ENCODE measurements around the gene EPN2.
"Not testable (repeated sequence)": the region's sequence is repeated elsewhere in the genome, so short reads cannot be mapped to it uniquely, and the experiment has no call there.

Gene EPN2

DNA sequence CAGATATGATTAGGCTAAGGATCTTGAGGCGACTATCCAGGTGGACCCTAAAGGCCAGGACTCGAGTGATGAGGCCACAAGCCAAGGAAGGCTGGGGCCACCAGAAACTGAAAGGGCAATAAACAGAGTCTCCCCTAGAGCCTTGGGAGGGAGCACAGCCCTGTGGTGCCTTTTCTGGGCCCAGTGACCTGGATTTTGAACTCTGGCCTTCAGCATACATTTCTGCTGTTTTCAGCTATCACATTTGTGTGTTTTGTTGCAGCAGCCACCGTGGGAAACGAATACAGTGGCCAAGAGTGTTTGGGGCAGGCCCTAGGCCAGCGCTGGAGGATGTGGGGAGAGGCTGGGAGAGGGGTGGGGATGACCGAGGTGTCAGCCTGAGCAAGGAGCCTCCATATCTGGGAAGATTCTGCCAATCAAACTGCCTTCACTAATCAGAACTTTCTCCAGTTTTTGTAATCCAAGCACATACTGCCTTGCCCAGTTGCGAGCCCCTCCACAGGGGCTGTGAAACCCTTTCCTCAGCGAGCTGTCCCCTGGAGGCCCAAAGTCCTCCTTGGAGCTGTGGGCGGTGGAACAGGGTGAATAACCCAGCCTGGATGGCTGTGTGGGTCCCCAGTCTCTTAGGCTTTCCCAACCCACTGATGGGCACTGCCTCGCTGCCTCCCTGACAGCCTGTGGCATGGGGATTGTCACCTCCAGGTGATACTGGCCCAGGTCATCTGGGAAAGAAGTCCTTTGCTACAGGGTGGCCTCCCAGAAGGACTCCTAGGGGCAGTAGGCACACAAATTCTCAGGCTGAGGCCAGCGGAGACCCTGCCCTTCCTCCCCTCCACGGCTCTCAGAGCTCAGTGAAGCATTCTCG is 108.6 kb downstream of the EPN2 start:
- DNase-seq (ENCODE audit: low read depth): no peak
- no peak overlapping the region for H3K4me3 ChIP-seq (ENCODE audit: low read depth, low read length)
- TF ChIP-seq, protein P1, sequence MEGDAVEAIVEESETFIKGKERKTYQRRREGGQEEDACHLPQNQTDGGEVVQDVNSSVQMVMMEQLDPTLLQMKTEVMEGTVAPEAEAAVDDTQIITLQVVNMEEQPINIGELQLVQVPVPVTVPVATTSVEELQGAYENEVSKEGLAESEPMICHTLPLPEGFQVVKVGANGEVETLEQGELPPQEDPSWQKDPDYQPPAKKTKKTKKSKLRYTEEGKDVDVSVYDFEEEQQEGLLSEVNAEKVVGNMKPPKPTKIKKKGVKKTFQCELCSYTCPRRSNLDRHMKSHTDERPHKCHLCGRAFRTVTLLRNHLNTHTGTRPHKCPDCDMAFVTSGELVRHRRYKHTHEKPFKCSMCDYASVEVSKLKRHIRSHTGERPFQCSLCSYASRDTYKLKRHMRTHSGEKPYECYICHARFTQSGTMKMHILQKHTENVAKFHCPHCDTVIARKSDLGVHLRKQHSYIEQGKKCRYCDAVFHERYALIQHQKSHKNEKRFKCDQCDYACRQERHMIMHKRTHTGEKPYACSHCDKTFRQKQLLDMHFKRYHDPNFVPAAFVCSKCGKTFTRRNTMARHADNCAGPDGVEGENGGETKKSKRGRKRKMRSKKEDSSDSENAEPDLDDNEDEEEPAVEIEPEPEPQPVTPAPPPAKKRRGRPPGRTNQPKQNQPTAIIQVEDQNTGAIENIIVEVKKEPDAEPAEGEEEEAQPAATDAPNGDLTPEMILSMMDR (conservative IDR thresholded peaks at IDR 0.05; ENCODE audit: low read depth, low read length): no peak

DNA sequence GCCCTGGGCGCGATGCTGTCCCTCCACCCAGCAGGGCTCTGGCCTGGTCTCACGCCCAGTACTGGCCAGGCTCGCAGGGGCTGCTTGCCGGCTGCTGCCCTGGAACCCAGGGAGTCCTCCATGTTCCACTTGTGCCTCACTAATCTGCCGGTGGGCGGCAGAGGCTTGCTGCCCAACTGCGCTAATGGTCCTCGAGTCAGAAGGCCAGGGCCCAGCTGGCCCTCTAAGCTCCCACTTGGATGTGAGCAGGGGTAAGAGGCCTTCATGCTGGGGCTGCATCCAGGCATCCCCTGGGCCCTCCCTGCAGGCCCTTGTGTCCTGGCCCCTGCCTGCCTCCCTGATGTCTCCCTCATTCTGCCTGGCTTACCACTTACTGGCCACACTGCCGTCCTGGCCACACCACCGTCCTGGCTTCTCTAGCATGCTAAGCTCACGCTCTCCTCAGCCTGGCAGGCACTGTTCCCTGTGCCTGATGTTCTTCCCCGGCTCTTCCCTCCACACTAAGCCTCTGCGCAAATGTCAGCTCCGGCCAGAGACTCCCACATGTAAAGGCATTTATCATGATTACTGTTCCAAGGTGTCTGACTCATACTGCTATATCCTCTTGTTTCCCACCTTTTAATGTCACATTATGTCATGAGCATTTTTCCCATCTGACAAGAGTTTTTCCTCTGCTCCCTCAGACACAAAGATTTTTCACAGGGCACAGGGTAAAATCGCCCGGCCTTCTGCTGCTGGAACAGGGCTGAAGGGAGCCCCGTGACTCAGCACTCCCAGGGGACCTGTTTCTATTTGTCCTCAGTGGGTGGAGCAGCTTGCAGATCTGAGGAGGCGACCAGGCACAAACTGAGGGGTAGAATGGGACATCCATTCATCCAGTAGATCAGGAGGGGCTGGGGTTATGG is 109.4 kb downstream of the EPN2 start:
- H3K4me3 ChIP-seq (ENCODE audit: low read depth, low read length): no peak overlapping the region
- TF ChIP-seq, protein P1 (conservative IDR thresholded peaks at IDR 0.05; ENCODE audit: low read depth, low read length): no peak
- peak; percentile 68 for DNase-seq (ENCODE audit: low read depth)

DNA sequence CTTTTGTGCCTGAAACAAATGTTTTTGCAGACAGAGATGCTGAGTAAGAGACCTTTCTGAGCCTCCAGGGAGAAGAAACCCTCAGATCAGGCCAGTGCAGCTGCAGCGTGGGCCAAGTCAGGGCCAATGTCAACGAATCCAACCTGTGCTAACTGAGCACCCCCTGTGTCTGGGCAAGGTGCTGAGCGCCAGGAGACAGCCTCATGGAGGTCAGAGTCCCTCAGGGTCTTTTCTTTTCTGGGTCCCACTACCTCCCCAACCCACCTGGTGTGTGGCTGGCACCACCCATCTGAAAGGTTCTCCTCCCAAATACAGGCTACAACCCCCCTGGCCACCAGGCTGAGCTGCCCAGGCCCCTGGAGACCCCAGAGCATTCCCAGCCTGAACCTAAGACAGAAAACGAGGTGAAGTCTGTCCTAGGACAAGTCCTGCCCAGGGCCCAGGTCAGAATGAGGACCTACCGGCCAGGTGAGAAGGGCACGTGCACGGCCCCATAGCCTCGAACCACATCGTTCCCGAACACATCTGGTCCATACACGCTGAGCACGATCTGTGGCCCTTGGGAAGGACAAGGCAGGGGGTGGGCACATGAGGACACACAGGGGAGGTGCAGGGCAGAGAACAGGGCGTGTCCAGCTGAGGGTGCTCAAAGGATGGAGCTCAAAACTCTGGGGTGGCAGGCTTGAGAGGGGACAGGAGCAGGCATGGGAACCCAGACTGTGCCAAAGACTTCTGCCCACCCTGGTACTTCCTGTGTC is 110.3 kb downstream of the EPN2 start:
- H3K4me3 ChIP-seq (ENCODE audit: low read depth, low read length): no peak overlapping the region
- DNase-seq (ENCODE audit: low read depth): no peak
- TF ChIP-seq, protein P1 (conservative IDR thresholded peaks at IDR 0.05; ENCODE audit: low read depth, low read length): no peak

DNA sequence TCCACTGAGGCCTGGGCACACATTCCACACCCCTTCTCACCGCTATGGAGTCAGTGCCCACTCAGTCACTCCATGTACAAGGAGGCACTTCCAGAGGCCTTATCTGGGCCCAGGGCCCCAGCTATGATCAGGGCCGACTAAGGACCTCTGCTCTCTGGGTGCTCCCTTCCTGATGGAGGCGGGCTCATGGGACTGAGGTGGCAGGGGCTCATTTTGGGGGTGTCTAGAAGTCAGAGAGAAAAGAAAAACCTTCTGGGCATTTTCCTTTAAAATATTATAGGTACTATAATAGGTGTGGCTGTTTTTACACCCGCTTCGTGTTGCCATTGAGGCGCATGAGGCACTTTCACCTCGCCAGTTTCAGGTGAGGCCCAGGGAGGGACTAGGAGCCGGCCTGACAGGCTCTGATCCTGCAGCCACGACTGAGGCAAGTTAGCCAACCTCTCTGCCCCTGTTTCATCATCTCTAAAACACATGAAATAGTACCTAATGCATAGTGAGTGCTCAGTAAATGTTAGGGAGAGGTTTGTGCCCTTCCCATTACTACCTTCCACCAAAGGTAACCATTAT is 111.0 kb downstream of the EPN2 start:
- no peak for DNase-seq (ENCODE audit: low read depth)
- TF ChIP-seq, protein P1 (conservative IDR thresholded peaks at IDR 0.05; ENCODE audit: low read depth, low read length): no peak
- no peak overlapping the region for H3K4me3 ChIP-seq (ENCODE audit: low read depth, low read length)

DNA sequence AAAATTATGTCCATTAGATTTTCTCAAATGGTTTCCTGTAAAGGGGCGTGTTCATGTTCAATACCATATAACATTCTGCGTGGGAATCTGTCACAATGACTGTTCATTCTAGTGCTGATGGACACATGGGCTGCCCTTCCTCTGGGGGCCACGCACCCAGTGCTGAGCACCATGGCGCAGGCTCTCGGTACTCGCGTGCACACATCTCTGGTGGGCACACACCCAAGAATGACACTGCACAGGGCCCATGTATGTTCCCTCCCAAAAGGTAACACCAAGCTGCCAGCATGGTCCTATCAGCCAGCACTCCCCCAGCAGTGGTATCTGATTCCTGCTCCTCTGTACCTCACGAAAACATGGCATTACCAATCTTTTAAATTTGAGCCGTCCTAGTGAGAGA is 111.6 kb downstream of the EPN2 start:
- no peak overlapping the region for H3K4me3 ChIP-seq (ENCODE audit: low read depth, low read length)
- no peak for DNase-seq (ENCODE audit: low read depth)
- TF ChIP-seq, protein P1 (conservative IDR thresholded peaks at IDR 0.05; ENCODE audit: low read depth, low read length): no peak

DNA sequence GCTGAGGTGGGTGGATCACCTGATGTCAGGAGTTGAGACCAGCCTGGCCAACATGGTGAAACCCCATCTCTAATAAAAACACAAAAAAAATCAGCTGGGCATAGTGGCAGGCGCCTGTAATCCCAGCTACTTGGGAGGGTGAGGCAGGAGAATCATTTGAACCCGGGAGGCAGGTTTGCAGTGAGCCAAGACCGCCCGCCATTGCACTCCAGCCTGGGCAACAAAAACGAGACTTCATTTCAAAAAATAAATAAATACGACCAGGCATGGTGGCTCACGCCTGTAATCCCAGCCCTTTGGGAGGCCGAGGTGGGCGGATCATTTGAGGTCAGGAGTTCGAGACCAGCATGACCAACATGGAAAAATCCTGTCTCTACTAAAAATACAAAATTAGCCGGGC is 116.2 kb downstream of the EPN2 start:
- H3K4me3 ChIP-seq (ENCODE audit: low read depth, low read length); DNase-seq (ENCODE audit: low read depth): not testable (repeated sequence)
